GM21717 (cell line): ENCODE results near the gene CDK5RAP1.
A peak's percentile ranks its signal among the peaks of the same experiment; 100 is the strongest.

Source experiments
- ATAC-seq: cut with Tn5 transposase; IDR thresholded peaks from one replicate; pipeline ENCODE4 v1.9.1; 2021; ENCODE audit warnings: mild to moderate bottlenecking, moderate library complexity; ENCODE audit not compliant: unreplicated experiment

CDK5RAP1 gene

DNA sequence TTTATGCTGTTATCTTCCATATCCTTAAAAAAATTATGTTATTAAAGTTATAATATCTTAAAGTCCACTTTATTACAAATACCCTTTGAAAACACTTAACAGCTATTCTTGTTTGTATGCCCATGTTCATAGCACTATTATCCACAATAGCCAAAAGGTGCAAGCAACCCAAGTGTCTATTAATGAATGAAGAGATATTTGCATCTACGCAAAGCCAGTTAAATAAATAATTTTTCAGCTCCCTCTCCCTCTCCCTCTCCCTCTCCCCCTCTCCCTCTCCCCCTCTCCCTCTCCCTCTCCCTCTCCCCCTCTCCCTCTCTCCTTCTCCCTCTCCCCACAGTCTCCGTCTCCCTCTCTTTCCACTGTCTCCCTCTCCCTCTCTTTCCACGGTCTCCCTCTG lies 13.1 kb downstream of the CDK5RAP1 start:
- ATAC-seq, result no peak

DNA sequence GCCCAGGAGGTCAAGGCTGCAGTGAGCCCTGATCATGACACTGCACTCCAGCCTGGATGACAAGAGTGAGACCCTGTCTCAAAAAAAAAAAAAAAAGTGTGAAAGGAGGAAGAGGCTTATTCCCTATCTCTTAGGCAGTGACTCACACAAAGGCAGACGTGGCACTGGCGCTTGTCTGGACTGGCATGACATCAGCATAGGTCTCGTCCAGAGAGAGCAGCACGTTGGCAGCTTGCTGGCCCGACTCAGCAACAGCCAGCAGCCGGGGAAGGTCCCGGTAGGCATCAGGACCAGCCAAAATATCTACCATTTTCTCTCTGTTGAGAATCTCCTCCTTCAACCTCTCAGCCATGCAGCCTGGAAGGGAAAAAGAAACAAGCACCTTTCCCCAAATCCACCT lies 14.1 kb downstream of the CDK5RAP1 start:
- no peak for ATAC-seq

DNA sequence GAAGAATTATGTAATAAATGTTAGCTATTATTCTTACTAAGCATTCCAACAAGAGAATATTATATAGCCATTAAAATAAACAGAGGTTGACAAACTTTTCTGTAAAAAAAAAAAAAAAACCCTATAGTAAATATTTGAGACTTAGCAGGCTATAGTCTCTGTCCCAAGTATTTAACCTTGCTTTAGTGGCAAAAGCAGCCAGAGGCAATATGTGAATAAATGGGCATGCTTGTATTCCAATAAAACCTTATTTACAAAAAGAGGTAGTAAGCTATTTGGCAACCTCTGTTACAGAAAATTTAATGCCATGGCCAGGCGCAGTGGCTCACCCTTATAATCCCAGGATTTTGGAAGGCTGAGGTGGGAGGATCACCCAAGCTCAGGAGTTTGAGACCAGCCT lies 14.6 kb downstream of the CDK5RAP1 start:
- no peak for ATAC-seq

DNA sequence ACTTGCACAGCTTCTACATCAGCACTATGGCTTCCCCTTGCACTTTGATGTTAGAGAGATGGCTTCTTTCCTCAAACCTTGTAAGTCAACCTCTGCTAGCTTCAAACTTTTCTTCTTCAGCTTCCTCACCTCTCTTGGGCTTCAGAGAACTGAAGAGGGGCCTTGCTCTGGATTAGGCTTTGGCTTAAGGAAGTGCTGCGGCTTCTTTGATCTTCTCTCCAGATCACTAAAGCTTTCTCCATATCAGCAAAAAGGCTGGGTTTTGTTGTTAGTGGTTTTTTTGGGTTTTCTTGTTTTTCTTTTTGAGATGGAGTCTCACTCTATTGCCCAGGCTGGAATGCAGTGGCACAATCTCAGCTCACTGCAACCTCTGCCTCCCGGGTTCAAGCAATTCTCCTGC lies 24.0 kb downstream of the CDK5RAP1 start:
- no peak for ATAC-seq

DNA sequence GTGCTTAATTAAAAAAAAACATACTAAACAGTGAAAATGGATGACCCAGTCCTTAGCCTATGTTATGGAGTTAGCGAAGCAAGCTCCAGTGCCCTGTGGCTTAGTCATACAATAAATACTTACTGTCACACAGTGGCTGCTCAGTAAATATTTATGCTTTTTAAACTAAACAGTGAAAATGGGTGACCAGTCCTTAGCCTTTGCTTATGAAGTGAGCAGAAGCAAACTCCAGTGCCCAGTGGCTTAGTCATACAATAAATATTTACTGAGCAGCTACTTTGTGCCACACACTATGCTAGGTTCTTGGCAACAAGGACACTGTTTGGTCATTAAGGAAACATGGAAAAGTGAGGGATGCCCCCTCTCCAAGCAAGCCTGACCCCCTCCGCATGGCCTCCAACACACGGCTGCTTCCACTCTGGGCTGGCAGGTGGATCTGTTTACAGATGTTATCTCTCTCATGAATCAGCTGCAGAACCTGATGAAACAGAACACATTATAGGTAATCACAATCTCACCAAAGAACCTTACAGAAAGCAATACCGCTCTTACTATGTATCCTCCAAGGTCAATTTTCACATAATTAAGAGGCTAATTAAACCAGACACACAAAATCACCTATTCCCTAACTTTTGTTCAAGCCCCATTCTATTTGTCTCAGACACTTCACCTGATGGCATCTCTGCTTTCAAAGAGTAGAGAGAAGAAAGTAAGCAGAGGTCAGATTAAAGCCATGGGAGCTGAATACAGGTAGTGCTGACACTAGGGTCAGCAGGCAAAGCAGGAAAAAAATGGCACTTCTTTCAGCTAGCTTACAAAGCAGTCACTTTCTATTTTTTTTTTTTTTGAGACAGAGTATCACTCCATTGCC lies 27.3 kb downstream of the CDK5RAP1 start:
- no peak for ATAC-seq

DNA sequence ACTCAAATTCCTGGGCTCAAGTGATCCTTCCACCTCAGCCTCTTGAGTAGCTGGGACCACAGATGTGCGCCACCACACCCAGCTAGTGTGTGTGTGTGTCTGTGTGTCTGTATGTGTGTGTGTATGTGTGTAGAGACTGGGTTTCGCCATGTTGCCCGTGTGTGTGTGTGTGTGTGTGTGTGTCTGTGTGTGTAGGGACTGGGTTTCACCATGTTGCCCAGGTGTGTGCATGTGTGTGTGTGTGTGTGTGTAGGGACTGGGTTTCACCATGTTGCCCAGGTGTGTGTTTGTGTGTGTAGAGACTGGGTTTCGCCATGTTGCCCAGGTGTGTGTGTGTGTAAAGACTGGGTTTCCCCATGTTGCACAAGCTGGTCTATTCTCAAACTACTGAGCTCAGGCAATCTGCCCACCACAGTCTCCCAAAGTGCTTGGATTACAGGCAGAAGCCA lies 28.3 kb downstream of the CDK5RAP1 start:
- ATAC-seq, result no peak

DNA sequence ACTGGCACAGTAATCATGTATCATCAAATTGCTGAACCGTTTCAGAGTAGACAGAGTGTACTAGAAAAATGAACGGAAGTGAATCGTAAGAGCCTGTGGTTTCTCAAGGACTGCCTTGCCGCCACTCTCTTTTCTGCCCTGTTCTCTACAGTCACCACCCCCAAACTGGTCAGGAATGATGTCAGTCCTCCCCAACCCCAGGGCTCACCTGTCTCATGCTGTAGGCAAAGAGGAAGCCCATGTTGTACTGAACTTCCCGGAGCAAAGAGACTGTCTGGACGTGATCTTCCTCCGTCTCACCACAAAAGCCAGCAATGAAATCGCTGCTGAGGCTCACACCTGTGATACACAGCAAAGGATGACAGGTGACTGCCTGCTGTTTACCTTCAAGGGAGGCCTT lies 31.0 kb downstream of the CDK5RAP1 start:
- ATAC-seq, result no peak

DNA sequence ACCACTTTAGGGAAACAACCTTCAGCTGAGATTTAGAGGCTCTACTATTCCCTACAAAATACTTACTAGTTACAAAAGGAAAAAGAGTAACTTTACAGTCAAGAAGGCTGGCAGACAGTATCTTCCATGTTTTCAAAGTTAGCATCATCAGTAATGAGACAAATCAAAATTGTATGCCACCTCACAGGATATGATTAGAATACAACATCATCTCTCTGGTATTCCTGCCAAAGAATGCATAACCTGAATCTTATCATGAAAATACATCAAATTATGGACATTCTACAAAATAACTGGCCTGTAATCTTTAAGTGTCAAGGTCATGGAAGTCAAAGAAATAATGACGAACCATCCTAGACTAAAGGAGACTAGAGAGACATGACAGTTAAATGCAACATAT lies 38.4 kb downstream of the CDK5RAP1 start:
- no peak for ATAC-seq

DNA sequence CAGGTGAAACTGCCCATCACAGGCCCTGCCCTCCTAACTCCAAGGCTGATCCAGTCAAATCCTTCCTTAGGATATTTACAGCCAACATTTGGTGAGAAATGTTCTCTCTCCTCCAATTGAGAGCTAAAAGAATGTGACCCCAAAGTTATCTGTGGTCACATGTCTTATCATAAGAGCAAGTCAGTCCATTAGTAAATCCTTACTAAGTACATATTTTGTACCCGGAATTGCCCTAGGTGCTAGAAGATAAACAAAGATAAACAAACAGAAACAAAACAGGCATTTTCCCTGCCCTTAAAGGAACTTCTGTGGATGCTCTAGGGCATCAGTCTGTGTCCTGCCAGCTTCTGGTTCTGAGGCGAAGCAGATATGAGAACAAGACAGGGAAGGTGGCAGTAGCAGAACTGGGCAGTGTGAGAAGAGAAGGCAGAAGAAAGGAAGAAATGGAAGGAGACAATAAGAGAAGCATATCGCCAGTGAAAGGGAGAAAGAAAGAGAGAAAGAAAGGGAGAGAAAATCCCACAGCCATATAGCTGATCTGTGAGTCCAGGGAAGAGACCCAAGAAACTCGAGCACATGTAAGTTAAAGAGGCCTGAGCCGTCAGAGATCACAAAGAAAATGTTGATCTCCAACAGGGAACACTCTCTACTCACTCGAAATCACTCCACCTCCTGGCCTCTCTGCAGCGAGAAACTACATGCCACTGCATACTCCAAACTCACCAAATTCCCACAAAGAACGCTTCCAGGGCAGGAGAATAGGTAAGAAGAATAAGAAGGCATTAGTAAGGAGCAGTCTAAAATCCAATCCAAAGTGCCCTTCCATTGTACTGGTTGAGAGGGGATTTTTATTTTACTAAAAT lies 41.7 kb downstream of the CDK5RAP1 start:
- no peak for ATAC-seq

DNA sequence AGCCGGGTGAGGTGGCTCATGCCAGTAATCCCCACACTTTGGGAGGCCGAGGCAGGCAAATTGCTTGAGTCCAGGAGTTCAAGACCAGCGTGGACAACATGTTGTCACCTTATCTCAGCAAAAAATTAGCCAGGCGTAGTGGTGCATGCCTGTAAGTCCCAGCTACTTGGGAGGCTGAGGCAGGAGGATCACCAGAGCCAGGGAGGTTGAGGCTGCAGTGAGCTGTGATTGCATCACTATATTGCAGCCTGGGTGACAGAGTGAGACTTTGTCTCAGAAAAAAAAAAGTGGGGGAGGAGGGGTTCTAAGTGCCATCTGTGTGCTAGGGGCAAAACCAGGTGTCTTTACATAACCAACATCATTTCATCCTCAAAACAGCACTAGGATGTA lies 48.3 kb downstream of the CDK5RAP1 start:
- no peak for ATAC-seq

DNA sequence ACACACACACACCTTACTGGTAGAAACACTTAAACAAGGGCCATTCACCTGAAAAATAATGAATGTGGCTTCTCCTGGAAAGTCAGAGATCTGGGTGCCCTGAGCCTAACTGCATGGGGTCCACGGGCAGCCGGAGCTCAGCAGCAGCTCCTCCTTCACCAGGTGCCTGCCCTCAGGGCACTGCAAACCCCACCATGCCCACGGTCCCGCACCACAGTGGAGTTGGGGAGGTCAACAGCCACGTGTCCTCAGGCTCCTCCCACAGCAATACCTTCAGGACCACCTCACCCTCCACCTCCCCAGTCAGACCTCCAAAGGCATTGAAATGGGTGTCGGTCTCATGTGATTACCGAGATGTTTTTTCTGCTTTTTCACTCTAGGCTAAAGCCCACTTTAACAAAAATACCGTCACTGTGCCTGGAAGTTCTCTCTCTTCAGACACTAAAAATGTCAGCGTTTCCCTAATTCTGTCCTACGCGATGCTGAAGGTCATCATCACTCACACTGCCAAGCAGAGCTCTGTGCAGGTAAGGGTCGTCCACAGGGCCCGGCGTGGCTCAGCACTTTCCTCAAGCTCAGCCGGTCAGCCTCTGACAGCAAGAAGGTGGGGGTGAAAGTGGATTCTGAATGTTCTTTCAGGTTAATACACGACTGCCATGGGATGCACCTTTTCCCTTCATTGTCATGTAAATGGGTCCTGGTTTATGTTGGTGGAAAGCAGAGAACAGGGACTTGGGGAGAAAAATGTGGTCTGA lies 48.9 kb downstream of the CDK5RAP1 start:
- no peak for ATAC-seq

DNA sequence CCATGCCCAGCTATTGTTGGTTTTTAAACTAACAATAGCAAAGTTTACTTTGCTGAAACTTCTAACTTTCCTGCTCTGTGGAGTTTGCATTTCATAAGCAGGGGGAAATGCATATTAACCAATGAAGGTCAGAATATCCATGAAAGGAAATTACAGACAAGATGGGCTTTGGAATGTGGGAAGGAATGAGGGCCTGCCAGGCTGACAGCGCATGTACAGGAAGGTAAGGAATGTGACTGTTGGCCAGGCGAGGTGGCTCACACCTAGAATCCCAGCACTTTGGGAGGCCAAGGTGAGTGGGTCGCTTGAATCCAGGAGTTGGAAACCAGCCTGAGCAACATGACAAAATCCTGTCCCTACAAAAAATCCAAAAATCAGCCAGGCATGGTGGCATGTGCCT lies 49.6 kb downstream of the CDK5RAP1 start:
- no peak for ATAC-seq

DNA sequence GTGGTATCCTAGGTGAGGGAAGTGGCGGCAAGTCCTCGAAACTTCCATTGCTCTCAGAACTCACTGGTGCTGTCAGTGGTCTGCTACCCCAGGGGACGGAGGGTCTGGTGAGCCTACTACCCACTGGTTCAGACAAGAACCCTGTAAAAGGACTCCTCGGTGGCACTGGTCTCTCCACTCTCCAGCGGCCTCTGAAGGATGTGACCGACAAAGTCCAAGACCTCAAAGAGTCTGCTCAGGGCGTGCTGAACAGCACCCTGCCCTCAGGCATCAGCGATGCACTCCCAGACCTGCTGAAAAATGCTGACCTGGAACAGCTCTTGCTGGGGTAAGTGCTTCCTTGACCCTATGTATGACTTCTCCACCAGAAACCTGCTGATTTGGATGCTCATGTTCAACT lies 51.8 kb downstream of the CDK5RAP1 start:
- no peak for ATAC-seq

DNA sequence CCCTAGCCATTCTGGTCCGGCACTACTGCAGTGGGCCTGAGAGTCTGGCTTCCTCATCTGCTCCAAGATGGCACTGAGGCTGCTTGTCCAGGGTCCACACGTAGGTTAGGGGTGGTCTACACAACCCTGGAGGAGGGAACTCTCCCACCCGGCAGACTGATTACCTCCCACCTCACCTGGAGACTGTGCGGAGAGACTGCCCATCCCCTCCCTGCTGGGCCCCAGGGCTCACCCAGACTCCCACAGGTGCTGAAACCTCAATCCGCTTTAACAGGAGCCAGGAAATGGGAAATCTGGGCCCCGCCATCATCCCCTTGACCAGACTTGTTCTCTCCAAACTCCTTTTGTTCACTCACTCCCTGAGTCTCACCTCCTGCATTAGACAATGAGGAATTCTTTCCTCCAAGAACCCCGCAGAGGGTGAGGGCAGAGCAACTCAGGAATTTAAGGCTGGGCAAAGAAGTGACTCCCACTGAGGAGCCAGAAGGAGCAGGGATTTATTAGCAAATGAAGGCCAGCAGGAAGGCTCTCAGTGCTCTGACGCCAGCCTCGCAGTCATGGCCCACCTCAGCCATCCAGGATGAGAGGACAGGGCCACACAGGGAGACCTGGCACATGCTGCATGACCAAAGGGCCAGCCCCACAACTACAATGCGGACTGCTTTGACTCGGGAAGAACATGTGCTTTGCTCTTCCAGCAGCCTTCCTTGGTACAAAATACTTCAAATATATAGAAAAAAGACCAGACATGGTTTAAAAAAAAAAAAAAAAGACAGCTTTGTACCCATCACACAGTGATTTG lies 53.0 kb downstream of the CDK5RAP1 start:
- no peak for ATAC-seq

DNA sequence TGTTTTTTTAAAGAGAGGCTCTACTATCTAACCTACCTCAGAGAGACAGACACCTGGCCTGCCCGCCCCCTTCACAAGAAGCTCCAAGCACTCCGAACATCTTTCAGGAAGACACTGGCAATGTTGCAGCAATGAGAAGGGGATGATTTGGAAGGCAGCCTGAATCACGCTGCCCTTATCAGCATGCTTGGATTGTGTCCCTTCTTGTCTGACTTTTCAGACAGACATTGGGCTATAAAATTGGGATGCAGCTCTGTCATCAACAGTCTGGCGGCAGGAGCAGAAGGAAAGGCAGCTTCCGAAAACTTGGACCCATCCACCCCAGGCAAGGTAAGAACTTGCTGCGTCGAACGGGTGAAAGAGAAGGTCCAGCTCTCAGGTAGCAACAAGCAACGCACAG lies 56.0 kb downstream of the CDK5RAP1 start:
- no peak for ATAC-seq

DNA sequence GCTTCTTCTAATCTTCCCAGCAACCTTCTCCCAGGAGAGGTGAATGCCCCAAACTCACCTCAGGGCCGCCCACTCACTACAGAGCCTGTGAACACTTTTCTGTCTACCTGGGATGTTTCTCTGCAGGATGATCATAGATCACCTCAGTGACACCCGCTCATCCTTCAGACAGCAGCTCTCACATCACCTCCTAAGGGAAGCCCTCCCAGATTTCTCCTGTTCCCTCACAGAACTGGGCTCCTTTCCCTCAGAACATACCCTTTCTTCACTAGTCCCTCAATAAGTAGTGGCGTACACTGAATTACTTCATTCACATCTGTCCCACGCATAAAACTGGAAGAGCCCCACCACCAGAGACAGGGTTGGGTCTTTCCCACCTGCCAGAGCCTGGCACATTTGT lies 57.8 kb downstream of the CDK5RAP1 start:
- ATAC-seq, result no peak

DNA sequence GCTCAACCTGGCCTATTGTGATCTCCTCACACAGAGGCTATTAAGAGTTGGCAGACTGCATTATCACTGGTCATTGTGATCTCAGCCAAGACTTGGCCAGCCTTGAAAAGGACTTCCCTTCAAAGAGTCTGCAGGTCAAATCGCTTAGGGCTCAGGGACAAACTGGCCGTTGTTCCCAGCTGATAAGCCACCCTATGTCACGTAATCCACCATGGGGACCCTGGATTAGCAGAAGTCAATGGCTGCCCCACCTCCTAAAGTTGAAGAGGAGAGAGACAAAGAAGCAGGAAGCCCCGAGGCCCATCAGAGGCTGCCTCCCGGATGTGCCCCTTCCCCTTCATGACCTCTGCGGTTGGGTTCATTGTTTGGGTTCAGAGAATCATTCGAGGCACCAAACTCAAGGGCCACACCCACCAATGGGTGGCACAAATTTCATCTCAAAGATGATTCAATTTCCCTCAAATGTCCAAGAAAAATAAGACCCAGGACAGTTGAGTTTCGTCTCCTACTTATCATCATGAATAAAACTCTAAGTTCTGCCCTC lies 61.7 kb downstream of the CDK5RAP1 start:
- no peak for ATAC-seq

DNA sequence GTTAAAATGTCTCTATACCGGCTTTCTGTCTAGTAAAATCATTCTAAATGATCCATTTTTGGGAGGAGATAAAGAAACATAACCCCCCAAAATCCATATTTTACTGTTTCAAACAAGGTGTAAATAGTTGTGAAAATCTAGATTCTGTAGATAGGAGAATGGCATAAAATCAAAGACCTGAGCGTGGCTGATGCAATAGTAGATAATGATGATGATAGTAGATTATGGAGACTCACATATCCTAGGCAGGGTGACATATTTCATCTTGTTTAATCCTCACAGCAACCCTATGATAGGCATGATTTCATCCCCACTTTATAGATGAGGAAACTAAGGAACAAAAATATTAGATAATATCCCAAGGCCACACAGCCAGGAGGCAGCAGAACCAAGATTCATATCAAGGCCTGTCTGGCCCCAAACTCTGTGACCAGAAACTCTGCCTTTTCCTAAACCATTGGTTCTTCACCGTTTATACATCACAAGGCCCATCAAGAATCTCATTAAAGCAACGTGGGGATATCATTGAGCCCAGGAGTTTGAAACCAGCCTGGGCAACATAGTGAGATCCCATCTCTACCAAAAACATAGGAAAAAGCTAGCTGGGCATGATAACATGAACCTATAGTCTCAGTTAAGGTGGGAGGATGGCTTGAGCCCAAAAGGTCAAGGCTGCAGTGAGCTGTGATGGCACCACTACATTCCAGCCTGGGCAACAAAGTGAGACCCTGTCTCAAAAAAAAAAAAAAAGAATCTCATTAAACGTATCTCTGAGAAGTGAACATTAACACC lies 62.7 kb downstream of the CDK5RAP1 start:
- no peak for ATAC-seq

DNA sequence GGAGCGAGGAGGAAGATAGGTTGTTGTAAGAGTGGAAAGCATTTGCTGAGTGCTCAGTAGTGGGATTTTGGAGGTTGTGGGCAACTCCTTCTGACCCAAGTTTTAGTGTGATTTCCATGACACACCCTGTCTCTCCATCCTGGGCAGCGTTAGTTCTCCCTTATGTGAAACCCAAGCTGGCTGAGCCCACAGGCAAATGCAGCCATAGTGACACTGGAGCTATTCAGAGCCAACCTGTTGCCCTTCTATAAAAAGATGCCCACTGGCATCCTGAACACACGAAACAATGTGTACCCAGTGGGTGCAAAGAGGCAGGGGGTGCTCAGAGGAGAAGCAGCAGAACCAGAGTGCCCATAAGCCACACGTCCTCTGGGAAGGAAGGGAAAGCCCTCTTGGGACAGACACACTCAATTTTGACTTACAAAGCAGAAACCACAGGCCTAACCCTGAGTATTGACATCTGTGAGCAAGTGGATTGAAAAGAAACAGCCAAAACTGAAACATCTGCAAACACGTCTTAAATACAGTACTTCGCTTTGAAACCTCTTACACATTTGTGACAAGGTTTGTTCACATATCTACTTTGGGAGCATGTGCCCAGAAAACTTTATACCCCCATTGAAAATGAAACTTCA lies 63.7 kb downstream of the CDK5RAP1 start:
- peak; percentile 63 for ATAC-seq
